Endometrium (tissue), 2 donors: ENCODE data around the gene FBN1.
A peak's percentile ranks its signal among the peaks of the same experiment; 100 is the strongest.

Experiments
- FAIRE-seq: peaks from 2 replicates; lab custom pipeline; 2012; peaks lifted over from hg19 to GRCh38; lab: Jason Lieb, UNC
- donor health status: control.
- donor health status: control.

Gene FBN1

GRCh38 chr15:48622237-48622636, 23.3 kb downstream of the FBN1 start:
- FAIRE-seq = no peak

GRCh38 chr15:48619446-48619845, 26.1 kb downstream of the FBN1 start:
- FAIRE-seq = no peak

DNA sequence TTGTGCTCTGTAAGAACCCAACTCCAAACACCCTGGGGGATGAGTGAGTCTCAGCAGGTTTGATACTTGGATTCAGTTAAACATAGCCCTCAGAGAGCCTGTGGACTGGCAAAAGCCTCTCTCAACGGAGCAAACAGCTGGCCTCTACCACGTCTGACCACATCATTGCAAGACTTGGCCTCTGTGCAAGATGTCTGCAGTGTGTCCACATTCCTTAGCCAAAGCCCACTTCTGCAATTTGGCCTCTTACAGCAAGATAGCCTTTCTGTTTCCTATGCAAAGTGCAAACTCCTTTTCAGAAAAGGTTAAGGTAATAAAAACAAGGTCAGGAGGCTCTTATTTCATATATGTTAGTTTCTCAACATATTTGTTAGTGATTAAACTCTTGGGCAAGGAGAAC, 27.9 kb downstream of the FBN1 start:
- no peak for FAIRE-seq

DNA sequence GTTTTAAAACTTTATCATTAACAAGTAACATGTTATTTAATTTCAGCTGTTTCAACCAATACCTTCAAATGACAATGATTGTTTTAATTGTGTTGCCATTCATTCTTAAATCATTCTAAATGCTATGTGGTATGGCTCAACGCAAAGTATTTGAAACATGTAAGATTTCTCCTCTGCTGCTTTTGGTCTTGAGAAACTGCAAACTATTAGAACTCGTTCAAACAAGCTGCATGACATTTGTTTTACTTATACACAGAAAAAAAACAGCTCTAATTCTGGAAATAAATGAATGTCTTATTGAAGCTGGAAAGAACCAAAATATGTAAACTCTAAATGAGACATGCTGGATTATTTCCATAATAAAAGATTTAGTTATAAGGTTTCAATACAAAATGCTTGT, 29.3 kb downstream of the FBN1 start:
- no peak for FAIRE-seq

- no peak for FAIRE-seq
These were observed 31.5 kb downstream of the FBN1 start for GRCh38 chr15:48614051-48614450.

GRCh38 chr15:48609486-48609885, 36.0 kb downstream of the FBN1 start:
- no peak for FAIRE-seq

DNA sequence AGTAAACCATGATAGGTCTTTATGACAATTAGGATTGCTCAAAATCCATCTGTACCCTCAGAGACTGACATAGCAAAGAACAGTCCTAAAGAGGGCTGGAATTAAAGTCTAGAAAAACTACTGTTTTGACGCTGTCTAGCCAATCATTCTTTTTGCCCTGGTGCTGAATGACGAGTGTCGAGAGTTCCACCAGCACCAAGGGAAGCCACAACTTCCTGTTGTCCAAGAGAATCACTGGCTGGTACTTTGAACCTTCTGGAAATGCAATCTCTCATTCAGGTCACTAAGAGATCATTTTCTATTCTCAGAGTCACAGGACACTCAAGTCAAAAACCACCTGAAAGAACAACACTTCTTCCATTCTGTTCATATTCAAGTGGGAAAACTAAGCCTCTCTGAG, 37.7 kb downstream of the FBN1 start:
- FAIRE-seq = no peak

- no peak for FAIRE-seq
These were observed 40.9 kb downstream of the FBN1 start for GRCh38 chr15:48604567-48604966.

- FAIRE-seq = no peak
These were observed 41.6 kb downstream of the FBN1 start for GRCh38 chr15:48603922-48604321.

DNA sequence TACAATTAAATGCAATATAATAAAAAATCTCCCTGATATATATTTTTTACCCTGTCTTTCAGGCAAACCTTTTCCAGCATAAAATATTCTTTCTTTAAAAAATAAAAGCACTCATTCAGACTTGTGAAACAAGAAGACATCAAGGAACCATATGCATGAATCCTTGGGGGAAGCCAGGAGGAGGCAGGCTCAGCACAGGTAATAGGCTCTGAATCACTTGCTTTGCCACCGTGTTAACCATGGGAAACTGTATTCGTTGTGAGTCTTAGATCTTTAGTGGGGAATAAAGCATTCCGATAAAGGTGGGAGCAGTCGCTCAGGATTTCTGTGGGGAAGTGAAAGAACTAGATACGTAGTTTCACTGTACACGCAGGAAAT, 42.4 kb downstream of the FBN1 start:
- FAIRE-seq = no peak

GRCh38 chr15:48602358-48603122, 43.0 kb downstream of the FBN1 start:
- peak; percentile 31 for FAIRE-seq

DNA sequence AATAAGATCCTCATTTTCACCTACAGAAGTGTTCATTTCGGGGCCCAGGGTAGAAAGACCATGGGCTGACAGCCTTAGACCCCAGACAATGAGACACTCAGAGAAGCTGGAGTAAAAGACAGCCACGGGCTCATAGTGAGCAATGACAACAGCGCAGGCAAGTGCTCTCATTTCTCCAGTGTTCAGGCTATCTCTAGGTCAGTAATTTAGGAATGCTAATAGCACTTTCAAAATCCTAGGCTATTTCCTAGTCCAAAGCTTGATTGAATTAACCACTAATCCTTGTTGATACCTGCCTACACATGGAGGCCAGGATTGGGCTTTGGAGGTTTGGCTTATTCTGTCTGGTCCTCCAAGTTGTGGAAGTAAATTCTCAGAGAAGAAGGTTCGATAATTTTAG, 44.4 kb downstream of the FBN1 start:
- no peak for FAIRE-seq

DNA sequence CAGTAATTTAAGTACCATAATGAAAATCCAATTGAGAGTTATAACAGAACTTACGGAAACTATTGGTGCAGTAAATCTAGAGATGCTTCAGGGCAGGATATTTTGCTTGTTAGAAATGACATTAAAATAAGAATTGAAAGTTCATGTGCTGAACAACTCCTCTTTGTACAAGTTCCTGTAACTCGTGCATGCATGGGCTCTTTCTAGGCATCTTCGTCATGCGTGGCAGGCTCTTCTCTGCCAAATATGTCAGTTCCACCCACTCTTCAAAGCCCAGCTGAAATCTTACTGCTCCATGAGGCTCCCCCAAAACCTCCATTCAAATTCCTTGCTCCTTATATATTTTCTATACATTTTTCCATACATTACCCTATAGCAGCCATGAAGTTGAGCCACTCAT, 48.7 kb downstream of the FBN1 start:
- no peak for FAIRE-seq

DNA sequence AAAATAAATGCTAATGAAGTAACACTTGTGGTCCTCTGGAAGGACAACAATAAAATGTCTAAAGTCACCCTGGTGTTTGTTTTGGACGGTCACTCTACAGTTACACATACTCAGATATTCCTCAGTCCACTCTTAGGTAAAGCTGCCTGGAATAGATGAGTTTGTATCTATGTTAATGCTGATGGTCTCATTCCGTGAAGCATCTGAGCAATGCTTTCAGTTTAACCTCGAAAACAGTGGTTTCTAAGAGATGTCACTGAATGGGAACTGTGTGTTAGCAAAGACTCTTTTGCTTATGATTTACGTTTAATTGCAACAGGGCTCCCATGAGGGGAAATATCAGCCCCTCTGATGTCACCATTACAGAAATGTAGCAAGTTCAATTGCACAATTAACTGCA, 49.1 kb downstream of the FBN1 start:
- FAIRE-seq = no peak

GRCh38 chr15:48595981-48596380, 49.5 kb downstream of the FBN1 start:
- no peak for FAIRE-seq

GRCh38 chr15:48592933-48593332, 52.6 kb downstream of the FBN1 start:
- no peak for FAIRE-seq

DNA sequence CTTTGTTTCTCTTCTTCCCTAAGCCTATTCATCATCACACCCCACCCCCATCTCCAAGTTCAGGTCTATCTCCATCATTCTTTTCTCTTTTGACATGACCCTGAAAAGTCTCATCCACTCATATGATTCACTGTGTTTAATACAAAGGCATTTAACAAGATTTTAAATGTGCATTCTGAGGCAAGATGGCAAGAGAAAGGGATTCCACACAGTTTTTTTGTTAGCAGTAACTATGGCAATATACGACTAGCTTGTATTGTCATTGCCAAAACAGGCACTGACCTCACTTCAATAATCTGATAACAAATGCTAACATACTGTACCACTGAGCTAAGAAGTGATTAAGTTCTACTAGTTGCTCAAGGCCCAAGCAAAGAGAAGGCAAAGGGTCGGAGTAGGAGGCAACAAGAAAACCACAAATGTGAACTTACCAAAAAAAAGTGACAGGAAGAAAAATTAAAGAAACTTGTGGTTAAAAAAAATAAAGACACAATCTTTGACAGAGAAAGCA, 53.2 kb downstream of the FBN1 start:
- FAIRE-seq = no peak

DNA sequence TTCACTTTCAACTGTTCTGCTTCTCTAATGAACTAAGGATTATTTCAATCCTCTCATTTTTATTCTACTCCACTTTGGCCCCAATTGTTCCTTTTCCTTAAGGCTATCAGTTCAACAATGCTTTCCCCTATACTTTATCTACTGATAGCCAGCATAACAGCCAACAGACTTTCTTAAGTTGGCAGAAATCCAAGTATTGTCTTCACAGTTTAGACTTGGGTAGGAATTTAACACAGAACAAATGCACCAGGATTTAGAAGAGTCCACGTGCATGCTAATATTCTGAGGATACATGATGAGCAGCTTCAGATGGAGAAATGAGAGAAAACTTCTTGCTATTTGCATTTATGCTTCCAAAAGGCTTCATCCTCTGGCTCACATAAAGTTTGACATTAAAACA, 54.8 kb downstream of the FBN1 start:
- no peak for FAIRE-seq

GRCh38 chr15:48584812-48585563, 60.5 kb downstream of the FBN1 start:
- FAIRE-seq = no peak

DNA sequence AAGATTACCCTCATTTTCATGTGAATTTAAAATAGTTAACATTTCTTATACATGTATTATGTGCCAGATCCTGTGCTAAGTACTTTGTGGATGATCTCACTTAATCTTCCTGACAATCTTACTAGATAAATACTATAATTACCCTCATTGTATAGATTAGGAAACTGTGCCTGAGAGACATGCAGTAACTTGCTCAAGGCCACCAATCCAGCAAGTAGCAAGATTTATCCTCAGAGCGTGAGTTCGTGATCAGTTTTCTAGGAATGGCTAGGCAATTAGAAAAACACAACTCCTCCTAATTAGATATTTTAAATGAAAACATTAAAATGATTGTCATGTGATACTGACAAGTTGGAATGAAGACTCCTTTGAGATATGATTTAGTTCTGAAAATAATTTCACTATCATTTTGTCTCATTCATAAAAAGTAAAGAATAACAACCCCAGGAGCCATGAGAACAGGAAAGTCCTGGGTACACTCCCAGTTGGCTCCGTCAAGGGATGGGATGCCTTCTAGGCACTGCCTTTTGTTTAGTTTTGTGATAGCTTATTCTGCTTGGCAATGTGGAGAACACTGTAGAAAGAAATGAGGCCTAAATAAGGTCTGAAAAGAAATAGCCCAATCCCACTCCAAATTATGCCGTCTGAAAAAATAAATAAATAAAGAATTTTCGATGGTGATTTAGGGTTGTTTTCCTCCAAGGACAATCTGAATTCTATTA, 61.3 kb downstream of the FBN1 start:
- FAIRE-seq = no peak

- no peak for FAIRE-seq
These were observed 62.9 kb downstream of the FBN1 start for GRCh38 chr15:48582452-48583247.

DNA sequence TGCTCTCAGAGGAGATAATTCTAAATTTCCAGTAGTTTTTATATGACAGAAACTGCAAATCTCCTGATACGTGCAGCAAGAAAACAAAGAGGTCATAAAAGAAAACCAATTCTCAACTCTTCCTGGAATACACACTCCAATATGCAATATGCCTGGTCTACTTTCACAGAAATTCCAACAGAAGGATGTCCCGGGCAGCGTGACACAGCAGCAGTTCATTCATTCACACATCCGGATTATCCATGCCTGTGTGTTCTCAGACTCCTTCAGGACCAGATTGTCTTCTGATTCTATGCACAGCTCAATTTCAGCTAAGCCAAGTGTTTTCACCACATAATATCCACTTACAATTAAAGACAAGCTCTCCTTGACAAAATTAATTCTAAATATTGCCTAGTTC, 64.3 kb downstream of the FBN1 start:
- FAIRE-seq = no peak
